GM20431 (cell line): ENCODE results near the gene SCAF4.
"Not testable (repeated sequence)": the region's sequence is repeated elsewhere in the genome, so short reads cannot be mapped to it uniquely, and the experiment has no call there.

Source experiments
- in situ Hi-C: fragments of 300-500 bp; cut with MseI, MboI; formaldehyde crosslinking; loops from one replicate; pipeline ENCODE4 v1.15.0; 2020; ENCODE audit warnings: low sequenced_read_pairs; ENCODE audit not compliant: unreplicated experiment

The SCAF4 gene

DNA sequence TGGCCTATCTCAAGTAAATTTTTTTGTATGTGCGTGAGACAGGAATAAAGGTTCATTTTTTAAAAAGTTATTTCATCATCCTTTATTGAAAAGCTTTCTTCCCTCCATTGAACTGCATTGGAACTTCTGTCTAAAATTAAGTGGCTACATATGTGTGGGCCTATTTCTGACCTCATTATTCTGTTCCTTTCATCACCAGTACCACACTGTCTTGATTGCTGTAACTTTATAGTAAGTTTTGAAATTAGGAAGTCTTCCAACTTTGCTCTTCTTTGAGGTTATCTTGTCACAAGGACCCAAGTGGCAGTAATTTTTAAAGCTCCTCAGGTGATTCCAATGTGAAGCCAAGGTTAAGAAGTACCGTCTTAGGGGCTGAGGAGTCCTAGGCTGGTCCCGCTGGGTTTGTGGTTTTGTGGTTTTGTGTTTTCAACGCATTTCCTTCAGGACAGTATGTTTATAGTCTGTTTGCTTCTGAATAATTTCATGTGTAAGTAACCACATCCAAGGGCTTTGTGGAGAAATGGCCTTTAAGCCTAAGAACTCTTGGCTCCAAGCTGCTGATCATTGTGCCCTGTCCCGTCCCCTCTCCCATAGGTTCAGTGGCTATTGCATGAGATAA lies 12.4 kb upstream of the SCAF4 start:
- in situ Hi-C loops, result no loop called here

DNA sequence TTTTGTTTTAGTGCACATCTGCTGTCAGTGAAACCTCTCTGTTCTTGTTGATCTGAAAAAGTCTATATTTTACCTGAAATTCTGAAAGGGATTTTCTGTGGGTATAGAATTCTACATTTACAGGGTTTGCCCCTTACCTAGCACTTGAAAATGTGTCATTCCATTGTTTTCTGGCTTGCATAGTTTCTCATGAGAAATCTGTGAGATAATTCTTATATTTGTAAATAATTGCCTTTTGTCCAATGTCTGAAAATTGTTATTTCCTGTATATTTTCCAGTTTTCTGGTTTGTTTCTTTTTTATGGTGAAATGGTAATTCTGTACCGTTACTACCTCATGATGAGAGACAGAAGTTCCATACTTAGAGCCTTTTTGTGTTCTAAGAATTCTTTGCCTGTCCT lies 11.8 kb upstream of the SCAF4 start:
- in situ Hi-C loops, result no loop called here

DNA sequence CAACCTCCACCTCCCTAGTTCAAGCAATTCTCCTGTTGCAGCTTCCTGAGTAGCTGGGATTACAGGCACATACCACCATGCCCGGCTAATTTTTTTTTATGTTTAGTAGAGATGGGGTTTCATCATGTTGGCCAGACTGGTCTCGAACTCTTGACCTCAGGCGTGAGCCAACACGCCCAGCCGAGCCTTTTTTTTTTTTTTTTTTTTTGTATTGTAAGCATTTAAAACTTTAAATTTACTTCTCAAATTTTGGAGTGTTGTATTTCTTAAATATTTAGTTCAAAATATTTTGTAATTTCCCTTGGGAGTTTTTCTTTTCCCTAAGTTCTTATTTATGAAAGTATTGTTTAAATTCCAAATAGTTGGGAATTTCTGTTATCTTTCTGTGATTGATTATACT lies 9.2 kb upstream of the SCAF4 start:
- in situ Hi-C loops, result no loop called here

DNA sequence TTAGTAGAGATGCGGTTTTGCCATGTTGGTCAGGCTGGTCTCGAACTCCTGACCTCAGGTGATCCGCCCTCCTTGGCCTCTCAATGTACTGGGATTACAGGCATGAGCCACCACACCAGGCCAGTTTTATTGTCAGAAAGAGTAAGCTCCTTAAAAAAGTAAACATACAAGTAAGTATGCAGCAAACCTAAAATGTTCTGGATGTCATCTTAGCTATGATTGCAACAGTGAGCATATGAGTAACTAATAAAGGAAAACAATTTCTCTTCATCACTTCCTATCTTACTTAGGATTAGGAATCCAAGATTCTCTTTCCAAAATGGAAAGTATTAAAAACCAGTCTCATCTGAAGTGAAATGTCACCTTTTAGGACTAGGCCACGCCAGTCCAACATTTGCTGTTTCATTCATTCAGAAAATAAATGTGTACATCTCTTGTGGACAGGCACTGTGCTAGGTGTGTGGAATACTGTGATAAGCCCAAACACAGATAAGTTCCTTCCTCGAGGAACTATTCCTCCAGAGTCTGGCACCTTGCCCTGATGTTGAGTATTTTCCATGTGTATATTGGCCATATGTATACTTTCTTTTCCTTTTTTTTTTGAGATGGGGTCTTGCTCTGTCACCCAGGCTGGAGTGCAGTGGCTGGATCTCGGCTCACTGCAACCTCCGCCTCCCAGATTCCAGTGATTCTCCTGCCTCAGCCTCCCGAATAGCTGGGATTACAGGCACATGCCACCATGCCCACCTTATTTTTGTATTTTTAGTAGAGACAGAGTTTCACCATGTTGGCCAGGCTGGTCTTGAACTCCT lies 5.9 kb upstream of the SCAF4 start:
- in situ Hi-C loops, result not testable (repeated sequence)

DNA sequence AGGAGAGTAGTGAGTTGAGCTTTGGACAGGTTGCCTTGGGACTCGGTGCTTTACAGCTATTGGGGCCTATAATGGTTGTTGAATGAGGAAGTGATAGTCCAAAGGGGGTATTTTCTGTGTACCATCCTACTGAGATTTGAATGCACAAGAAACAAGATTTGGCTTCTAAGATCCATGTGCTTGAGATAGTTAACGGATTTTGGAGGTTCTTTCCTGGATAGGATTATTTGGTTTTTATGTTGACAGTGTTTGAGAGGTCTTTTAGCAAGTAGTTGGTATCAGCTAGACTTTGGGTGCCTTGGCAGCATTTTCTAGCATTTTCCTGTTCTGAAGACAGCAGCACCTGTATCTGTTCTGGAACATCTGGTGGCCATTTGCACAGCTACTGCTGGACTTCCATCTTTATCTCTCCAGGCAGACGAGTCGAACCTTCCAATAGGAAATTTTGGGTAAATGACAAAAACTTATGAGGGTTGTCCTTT lies 3.6 kb upstream of the SCAF4 start:
- in situ Hi-C loops, result no loop called here

DNA sequence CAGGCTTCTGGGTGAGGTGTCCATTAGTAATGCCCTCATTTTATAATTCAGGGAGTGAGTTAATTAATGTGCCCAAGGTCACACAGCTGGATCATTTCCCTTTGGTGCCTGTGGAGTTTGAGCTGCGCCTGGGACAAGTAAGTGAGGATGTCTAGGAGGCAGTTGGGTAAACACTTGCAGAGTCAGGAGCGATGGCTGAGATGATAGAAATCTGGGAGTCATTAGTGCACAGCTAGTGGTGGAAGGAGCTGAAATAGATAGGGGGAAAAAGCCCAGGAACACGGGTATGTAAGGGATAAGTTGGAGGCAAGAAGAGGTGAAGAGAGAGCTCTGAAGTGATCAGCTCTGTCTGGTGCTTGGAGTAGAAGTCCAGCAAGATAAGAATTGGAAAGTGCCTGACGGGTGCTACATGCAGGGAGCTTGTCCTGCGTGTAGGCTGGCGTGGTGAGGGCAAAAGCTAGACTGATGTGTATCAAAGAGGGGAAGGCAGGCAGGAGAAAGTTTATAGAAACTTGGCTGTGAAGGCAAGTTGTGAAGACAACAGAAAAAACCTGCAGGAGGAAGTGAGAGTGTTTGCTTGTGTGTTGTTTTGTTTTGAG lies 1.7 kb upstream of the SCAF4 start:
- in situ Hi-C loops, result no loop called here

DNA sequence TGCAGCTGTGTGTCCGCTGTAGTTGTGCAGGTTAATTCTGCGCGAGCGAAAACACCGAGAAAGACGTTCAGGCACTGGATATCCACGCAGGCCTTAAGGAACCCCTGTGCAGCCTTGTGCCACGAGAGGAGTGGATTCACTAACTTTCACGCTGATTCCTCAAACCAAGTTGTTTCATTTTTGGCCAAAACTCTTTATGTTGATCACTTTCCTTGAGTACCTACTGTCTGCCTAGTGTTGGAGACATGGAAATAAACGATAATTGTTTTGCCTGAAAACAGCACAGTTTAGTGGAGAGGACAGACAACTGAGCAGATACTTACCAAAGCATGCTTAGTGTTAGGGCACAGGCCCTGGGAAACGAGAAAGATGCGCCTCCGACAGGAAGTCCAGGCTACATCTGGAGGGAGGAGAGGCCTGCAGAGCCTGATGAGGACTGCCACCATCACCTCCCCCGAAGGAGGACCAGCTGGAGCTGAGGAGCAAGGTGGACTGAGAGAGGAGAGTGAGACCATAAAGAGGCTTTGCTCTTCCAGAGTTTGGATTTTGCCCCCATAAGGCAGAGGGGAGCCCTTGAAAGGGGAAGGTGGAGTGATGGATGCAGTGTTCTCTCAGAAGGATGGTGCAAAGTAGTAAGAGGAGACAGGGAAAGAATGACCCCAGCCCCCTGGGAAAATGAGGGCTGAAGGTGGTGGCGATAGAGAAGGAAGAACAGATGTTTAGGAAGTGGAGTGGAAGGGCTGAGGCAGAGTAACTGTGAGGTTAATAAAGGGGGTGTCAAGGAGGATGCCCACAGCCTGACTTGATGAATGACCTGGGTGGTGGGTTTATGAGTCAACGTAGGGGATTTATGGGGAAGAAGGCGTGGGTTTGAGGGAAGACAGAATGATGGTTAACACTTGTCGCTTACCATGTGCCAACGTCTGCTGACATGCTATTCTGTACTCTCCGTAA lies 956 bp upstream of the SCAF4 start:
- in situ Hi-C loops, result no loop called here

DNA sequence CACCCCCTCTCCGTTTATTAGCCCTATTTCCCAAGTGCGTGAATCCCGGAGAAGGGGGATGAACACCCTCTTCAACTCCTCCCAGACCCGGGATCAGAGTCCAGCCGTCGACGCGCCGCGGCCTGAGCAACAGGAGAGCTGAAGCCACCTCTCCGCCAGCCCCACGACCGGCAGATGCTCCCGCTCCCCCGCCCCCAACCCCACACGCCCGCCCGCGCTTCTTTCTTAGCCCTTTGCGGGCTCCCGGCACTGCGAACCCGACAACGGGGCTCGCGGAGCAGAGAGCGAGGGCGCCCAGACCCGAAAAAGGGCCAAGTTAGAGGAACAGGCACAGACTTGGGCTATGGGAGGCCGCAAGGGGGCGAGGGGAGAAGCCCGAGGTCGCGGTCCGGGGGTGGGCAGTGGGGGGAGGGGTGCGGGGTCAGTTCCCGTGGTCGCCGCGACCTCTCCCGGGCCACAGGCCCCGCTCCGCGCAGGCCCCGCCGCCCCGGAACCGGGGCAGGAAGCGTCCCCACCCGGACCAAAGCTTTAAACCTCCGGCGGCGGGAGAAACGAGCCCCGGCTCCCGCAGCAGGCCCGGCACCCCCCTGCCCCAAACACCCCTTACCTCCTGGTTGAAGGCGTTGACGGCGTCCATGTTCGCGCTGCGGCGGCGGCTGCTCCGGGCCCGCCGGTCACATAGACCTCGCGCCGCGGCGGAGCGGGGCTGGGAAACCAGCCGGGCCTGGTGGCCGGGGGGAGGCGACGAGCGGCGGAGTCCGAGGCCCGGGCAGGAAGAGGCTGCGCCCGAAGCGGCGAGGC lies 662 bp downstream of the SCAF4 start:
- in situ Hi-C loops, result no loop called here

DNA sequence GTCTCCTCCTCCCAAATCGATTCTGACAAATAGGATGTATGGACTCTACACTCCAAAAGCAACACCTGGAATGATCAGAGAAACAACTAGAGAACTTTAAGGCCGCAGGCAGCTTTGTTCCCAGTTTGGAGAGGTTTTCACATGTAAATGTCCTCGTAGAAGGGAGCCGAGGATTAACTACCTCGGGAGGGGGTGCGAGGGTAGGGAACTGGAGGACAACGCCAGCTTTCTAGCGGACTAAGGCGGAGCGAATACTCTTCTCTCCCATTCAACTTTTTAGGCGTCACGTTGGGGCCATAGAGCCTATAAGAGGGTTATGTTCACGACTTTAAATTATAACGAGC lies 1.2 kb downstream of the SCAF4 start:
- in situ Hi-C loops, result no loop called here

DNA sequence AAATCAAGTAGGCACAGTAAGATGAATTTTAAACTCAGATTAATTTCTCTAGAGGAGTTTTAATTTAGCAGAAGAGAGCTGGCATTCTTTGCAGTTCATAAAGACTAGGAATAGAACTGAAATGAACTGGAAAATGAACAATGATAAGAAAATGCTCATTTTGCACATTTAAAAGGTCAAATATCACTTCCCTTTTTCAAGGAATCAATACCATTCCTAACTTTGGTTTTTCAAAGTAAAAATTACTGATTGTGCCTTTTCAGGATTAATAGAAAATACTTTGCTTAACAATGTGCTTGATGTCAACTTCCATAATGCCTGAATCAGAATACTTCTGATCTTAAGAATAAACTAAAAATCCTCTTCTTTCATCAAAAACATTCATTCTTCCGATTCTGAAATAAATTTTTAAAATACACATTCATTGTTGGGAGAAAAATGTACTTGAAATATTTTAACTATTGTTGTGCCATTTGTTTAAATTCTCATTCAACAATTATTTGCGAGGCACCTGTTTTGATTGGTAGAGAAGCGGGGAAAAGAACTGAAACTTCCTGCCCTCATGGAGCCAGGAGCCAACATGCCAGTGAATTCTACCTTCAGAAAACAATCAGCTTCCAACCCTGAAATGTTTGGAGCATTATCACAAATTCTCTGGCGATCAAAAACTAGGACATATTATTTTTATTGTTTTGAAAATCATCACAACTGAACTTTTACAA lies 2.1 kb downstream of the SCAF4 start:
- in situ Hi-C loops, result no loop called here

DNA sequence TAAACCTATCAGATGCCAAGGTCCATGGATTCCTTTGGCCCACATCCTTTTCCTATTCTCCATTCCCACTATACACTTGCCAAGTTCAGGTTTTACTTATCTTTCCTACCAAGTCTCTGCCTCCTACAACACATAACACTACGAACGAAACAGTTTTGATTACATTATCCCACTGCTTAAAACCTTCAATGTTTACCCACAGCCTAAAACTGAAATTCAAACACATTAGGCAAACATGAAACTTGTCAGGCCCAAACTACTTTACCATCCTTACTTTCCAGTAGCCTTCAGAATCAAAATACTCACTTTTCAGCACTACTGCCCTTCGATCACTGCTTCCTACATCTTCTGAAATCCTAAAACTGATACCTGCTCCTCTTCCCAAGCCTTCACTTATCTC lies 3.0 kb downstream of the SCAF4 start:
- in situ Hi-C loops, result no loop called here

DNA sequence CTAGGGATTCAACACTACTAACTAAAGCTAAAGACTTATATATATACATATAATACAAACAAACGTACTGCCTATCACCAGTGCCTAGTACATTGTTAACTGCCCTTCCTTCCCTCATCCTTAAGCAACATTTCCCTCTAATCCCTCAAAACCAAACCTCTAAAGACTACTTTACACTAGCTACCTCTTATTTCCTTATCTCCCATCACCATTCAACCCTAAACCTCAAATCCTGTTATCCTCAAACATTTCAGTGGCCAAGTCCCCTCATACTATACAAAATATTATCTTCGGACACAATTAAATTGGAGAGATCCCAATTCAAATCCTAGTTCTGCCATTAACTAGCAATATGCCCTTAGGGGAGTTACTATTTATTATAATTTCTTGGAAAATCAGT lies 3.7 kb downstream of the SCAF4 start:
- in situ Hi-C loops, result no loop called here

DNA sequence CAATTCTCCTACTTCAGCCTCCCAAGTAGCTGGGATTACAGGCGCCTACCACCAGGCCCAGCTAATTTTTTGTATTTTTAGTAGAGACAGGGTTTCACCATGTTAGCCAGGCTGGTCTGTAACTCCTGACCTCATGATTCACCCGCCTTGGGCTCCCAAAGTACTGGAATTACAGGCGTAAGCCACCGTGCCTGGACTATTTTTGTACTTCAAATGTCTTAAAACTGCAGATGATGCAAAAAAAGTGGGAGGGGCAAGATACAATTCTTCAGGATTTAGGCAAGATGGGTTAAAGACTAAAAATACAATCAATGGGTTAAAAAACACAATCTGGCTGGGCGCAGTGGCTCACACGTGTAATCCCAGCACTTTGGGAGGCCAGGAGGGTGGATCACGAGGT lies 4.7 kb downstream of the SCAF4 start:
- in situ Hi-C loops, result no loop called here

DNA sequence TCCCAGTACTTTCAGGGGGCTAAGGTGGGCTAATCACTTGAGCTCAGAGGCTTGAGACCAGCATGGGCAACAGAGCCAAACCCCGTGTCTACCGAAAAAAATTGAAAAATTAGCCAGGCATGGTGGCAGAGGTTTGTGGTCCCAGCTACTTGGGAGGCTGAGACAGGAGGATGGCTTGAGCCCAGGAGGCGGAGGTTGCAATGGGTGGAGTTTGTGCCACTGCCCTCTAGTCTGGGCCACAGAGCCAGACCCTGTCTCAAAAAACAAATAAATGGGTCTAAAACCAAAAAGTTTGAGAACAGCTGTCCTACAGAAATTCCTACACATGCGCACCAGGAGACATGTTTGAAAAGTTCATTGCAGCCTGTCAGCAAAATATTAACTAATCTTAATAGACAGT lies 5.5 kb downstream of the SCAF4 start:
- in situ Hi-C loops, result no loop called here

DNA sequence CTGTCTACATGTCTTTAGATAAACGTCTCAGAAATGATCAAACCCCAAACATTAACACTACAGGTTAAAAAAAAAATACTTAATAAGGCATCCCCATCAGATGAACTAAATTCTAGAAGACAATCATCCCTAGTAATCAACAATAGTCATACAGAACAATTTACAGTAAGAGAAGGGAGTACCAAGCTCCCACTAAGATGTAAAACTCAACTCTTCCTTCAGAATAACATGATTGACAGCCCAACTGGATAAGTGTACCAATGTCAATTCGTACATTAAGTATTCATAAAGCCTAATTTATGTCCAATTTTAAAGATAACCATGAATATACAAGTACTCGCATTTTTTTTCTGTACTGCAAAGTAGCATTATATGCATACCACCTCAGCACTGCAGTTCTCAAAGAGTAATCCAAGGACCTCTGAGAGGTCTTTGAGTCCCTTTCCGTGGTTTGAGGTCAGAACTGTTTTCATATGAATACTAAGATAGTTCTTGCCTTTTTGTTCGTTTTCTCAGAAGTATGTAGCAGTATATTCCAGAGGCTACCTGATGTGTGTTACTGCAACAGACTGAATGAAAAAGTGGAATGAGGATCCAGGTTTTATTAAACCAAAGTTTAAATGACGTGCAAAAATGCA lies 6.6 kb downstream of the SCAF4 start:
- in situ Hi-C loops, result no loop called here

DNA sequence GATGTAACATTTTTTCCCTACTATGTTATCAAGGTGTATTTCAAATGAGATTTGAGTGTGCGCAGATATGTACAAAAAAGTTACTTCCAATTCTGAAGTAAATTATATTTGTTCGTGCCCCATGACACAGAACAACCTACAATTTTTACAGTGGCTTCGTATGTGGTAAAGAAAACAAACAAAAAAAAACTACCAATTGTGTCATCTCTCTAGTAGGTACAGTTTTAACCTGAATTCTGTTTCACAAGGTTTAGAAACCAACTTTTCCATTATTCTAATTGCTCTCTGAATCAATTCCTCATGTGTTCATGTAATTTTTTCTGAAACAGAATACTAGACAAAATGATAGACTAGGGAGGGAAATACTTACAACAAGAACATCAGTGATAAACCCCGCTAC lies 7.4 kb downstream of the SCAF4 start:
- in situ Hi-C loops, result no loop called here

DNA sequence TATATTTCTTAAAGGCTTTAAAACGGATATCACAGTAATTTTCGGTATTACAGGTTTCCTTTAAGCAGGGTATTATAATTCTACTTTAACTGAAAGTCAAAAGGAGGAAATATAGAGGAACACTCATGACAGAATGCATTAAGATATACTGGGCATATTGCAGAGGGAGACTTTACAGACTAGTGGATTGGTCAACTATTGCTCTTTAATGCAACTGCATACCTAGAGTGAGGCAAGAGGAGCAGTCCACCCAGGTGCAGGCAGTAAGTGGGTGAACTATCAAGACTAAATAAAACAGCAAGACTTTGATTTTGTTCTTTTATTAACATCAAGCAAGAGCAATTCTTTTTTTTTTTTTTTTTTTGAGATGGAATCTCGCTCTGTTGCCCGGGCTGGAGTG lies 10.5 kb downstream of the SCAF4 start:
- in situ Hi-C loops, result no loop called here

DNA sequence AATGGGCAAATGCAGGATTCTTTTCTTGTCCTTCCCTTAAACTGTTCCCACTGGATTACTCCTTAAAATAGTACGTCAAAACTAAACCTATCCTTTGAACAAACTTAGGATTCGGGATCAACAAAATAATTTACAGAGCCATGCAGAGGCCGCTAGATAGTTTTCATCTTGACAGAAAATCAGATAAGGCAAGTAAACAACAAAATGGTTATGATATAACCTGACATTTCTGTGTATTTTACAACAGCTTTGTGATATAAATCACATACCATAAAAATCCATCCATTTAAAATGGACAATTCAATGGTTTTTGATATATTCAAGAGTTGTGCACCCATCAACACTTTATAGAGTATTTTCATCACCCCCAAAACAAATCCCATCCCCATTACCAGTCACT lies 11.2 kb downstream of the SCAF4 start:
- in situ Hi-C loops, result no loop called here

DNA sequence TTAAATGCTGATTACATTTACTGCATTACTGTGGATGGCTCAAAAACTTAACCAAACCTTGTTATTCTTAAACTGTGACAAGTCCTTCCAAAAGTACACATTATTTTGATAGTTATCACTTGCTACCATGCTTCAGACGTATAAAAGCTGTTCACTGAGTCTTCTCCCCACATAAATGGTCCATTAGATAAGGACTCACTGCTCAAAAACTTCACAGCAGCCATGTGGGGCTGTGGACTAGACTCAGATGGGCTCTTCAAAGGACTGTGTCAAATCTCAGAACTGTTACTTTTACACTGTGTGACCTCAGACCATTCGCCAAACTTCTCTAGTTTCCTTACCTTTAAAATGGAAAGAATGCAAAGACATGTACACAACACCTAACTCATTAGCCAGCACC lies 11.6 kb downstream of the SCAF4 start:
- in situ Hi-C loops, result no loop called here
